Skin epidermis (tissue), 12 donors: ENCODE measurements around the gene PRMT2.
"Not testable (repeated sequence)": the region's sequence is repeated elsewhere in the genome, so short reads cannot be mapped to it uniquely, and the experiment has no call there.

Source experiments
- H3K27ac ChIP-seq, 21 experiments: fragments of 200-600 bp; sonication (generic) in 11 of 21; one replicate each; pipeline ENCODE4 v1.5.0; 2020; ENCODE audit warnings: mild to moderate bottlenecking in 3 of 21, inconsistent platforms in 2 of 21, moderate library complexity in 2 of 21
- H3K4me3 ChIP-seq, 7 experiments: fragments of 200-600 bp; sonication (generic) in 2 of 7; one replicate each; pipeline ENCODE4 v1.5.0; 2020; ENCODE audit warnings: inconsistent platforms in 2 of 7, mild to moderate bottlenecking in 2 of 7, moderate library complexity in 1 of 7

Gene PRMT2

GRCh38 chr21:46616656-46617055 lies 18.8 kb upstream of the PRMT2 start:
- Histone ChIP-seq H3K27ac (no peak overlapping the region), H3K4me3 (no peak overlapping the region)

- H3K27ac ChIP-seq, result no peak overlapping the region
- no peak overlapping the region for H3K4me3 ChIP-seq
Measured at GRCh38 chr21:46617267-46618051, 18.0 kb upstream of the PRMT2 start.

GRCh38 chr21:46618738-46619379 lies 16.6 kb upstream of the PRMT2 start:
- no peak overlapping the region for H3K4me3 ChIP-seq
- no peak overlapping the region for H3K27ac ChIP-seq

GRCh38 chr21:46619846-46620245 lies 15.6 kb upstream of the PRMT2 start:
- H3K27ac ChIP-seq, result no peak overlapping the region
- H3K4me3 ChIP-seq, result no peak overlapping the region

- H3K27ac ChIP-seq, result peak overlapping the region in 9 of 21 experiments; percentile 18 to 80 (median 62)
- H3K4me3 ChIP-seq, result no peak overlapping the region
Measured at GRCh38 chr21:46620846-46621245, 14.6 kb upstream of the PRMT2 start.

- Histone ChIP-seq H3K4me3 (no peak overlapping the region), H3K27ac (peak overlapping the region in 17 of 21 experiments; percentile 1 to 80 (median 49))
Measured at GRCh38 chr21:46621457-46622182, 13.9 kb upstream of the PRMT2 start.

GRCh38 chr21:46622226-46622625 lies 13.2 kb upstream of the PRMT2 start:
- Histone ChIP-seq H3K4me3 (no peak overlapping the region), H3K27ac (peak overlapping the region in 13 of 21 experiments; percentile 15 to 80 (median 63))

GRCh38 chr21:46624050-46624449 lies 11.4 kb upstream of the PRMT2 start:
- no peak overlapping the region for H3K4me3 ChIP-seq
- H3K27ac ChIP-seq, result no peak overlapping the region

- no peak overlapping the region for H3K4me3 ChIP-seq
- H3K27ac ChIP-seq, result no peak overlapping the region
Measured at GRCh38 chr21:46625759-46626158, 9.7 kb upstream of the PRMT2 start.

GRCh38 chr21:46626536-46626935 lies 8.9 kb upstream of the PRMT2 start:
- H3K4me3 ChIP-seq, result no peak overlapping the region
- peak overlapping the region in 1 of 21 experiments; percentile 10 for H3K27ac ChIP-seq

GRCh38 chr21:46626975-46627501 lies 8.4 kb upstream of the PRMT2 start:
- Histone ChIP-seq H3K4me3 (no peak overlapping the region), H3K27ac (peak overlapping the region in 1 of 21 experiments; percentile 10)

GRCh38 chr21:46627726-46628125 lies 7.7 kb upstream of the PRMT2 start:
- Histone ChIP-seq H3K4me3 (no peak overlapping the region), H3K27ac (no peak overlapping the region)

- Histone ChIP-seq H3K27ac (no peak overlapping the region), H3K4me3 (no peak overlapping the region)
Measured at GRCh38 chr21:46628868-46629267, 6.6 kb upstream of the PRMT2 start.

GRCh38 chr21:46630915-46631314 lies 4.6 kb upstream of the PRMT2 start:
- not testable (repeated sequence) for H3K27ac ChIP-seq, H3K4me3 ChIP-seq

GRCh38 chr21:46633566-46633965 lies 1.9 kb upstream of the PRMT2 start:
- no peak overlapping the region for H3K4me3 ChIP-seq
- peak overlapping the region in 3 of 21 experiments; percentile 34 to 100 (median 99) for H3K27ac ChIP-seq

GRCh38 chr21:46634427-46634826 lies 1.0 kb upstream of the PRMT2 start:
- Histone ChIP-seq H3K4me3 (peak overlapping the region in 5 of 7 experiments; percentile 59 to 99 (median 92)), H3K27ac (peak overlapping the region; percentile 95 to 100 (median 99))

GRCh38 chr21:46634966-46635323 lies 529 bp upstream of the PRMT2 start:
- H3K4me3 ChIP-seq, result peak overlapping the region; percentile 51 to 99 (median 81)
- H3K27ac ChIP-seq, result peak overlapping the region; percentile 95 to 100 (median 99)

- Histone ChIP-seq H3K27ac (peak overlapping the region in 20 of 21 experiments; percentile 95 to 100 (median 99)), H3K4me3 (peak overlapping the region; percentile 51 to 99 (median 81))
Measured at GRCh38 chr21:46636181-46636512, 673 bp downstream of the PRMT2 start.

GRCh38 chr21:46636550-46637285 lies 1.2 kb downstream of the PRMT2 start:
- H3K4me3 ChIP-seq, result peak overlapping the region in 6 of 7 experiments; percentile 59 to 99 (median 86)
- peak overlapping the region in 11 of 21 experiments; percentile 95 to 100 (median 99) for H3K27ac ChIP-seq
